ENCODE data around the gene RARA.

GRCh38 chr17:40373999-40374398 lies 65.0 kb downstream of the RARA start:
- TF ChIP-seq POLR2A (IDR thresholded peaks at IDR 0.05) = no peak
- TF ChIP-seq EP300 (IDR thresholded peaks at IDR 0.05) = no peak
- no peak for TF ChIP-seq CTCF (IDR thresholded peaks at IDR 0.05)
- TF ChIP-seq POLR2AphosphoS5 (IDR thresholded peaks at IDR 0.05) = no peak

Data from stomach (tissue), 4 donors.